ENCODE measurements around the gene SNAP29. TPM values are rescaled to one million over a fixed set of nuclear protein-coding genes. Genes with fewer than 3 reads are reported as not detected.
"Not testable (repeated sequence)": the region's sequence is repeated elsewhere in the genome, so short reads cannot be mapped to it uniquely, and the experiment has no call there.

Gene SNAP29
- total and polyA plus RNA-seq, 4 donors, result 14.8 to 27.2 (median 17.1) TPM

DNA sequence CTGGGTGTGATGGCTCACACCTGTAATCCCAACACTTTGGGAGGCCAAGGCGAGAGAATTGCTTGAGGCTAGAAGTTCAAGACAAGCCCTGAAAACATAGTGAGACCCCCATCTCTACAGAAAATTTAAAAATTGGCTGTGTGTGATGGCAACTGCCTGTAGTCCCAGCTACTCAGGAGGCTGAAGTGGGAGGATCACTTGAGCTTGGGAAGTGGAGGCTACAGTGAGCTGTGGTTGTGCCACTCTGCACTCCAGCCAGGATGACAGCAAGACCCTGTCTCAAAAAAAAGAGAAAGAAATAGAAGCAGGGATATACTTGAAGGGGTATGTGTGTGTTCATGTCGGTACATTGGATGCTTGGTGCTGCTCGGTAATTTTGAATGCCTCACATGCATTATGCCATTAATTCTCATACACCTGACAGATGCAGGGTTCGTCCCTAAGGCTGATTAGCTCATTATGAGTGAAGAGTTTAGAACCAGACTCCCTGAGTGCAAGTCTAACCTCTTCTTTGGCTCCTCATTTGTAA lies 72.4 kb downstream of the SNAP29 start:
- DNase-seq (no peak), ATAC-seq (ENCODE audit: insufficient read depth, low FRiP score) (no peak)

DNA sequence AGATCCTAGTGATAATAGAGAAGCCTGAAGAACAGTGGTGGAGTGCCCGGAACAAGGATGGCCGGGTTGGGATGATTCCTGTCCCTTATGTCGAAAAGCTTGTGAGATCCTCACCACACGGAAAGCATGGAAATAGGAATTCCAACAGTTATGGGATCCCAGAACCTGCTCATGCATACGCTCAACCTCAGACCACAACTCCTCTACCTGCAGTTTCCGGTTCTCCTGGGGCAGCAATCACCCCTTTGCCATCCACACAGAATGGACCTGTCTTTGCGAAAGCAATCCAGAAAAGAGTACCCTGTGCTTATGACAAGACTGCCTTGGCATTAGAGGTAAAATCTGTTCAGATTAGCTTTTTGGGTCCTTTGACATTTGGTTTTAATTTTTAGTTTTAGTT lies 75.1 kb downstream of the SNAP29 start:
- TF ChIP-seq, protein P1, sequence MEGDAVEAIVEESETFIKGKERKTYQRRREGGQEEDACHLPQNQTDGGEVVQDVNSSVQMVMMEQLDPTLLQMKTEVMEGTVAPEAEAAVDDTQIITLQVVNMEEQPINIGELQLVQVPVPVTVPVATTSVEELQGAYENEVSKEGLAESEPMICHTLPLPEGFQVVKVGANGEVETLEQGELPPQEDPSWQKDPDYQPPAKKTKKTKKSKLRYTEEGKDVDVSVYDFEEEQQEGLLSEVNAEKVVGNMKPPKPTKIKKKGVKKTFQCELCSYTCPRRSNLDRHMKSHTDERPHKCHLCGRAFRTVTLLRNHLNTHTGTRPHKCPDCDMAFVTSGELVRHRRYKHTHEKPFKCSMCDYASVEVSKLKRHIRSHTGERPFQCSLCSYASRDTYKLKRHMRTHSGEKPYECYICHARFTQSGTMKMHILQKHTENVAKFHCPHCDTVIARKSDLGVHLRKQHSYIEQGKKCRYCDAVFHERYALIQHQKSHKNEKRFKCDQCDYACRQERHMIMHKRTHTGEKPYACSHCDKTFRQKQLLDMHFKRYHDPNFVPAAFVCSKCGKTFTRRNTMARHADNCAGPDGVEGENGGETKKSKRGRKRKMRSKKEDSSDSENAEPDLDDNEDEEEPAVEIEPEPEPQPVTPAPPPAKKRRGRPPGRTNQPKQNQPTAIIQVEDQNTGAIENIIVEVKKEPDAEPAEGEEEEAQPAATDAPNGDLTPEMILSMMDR (IDR thresholded peaks at IDR 0.05; ENCODE audit: control extremely low read depth, extremely low read depth), result no peak
- ATAC-seq (ENCODE audit: insufficient read depth, low FRiP score) (no peak), DNase-seq (no peak)
- Histone ChIP-seq H3K27me3 (ENCODE audit: control insufficient read depth in 3 of 3, insufficient read depth in 3 of 3, low read length in 2 of 3) (no peaks in the 10 kb centered on the region), H3K4me1 (ENCODE audit: control insufficient read depth in 5 of 5, insufficient read depth in 5 of 5, low read length in 5 of 5) (peaks cover 0 to 8% (median 4%) of the 10 kb centered on the region in 5 donors), H3K9ac (ENCODE audit: insufficient read depth in 1 of 2, low read length in 2 of 2) (no peak overlapping the region), H3K36me3 (ENCODE audit: control insufficient read depth in 4 of 4, insufficient read depth in 4 of 4, low read length in 4 of 4) (peaks cover 4 to 14% (median 8%) of the 10 kb centered on the region in 4 donors), H3K9me3 (ENCODE audit: control insufficient read depth in 4 of 4, insufficient read depth in 3 of 4, low read length in 3 of 4) (no peaks in the 10 kb centered on the region), H3K4me3 (no peak overlapping the region), H3K27ac (ENCODE audit: low read depth in 1 of 2, low read length in 1 of 2) (no peak overlapping the region)
- 94 to 96% methylated on average over 7 of the region's 7 CpGs for WGBS, 2 donors

More for the DNA sequence above, 72.4 kb downstream of the SNAP29 start:
- no peaks in the 10 kb centered on the region for H3K27me3 ChIP-seq (ENCODE audit: control insufficient read depth in 3 of 3, insufficient read depth in 3 of 3, low read length in 2 of 3)
- H3K9me3 ChIP-seq (ENCODE audit: control insufficient read depth in 4 of 4, insufficient read depth in 3 of 4, low read length in 3 of 4), result no peaks in the 10 kb centered on the region
- no peak overlapping the region for H3K4me3 ChIP-seq
- TF ChIP-seq, protein P1 (IDR thresholded peaks at IDR 0.05; ENCODE audit: control extremely low read depth, extremely low read depth), result no peak
- H3K9ac ChIP-seq (ENCODE audit: insufficient read depth in 1 of 2, low read length in 2 of 2), result no peak overlapping the region
- H3K27ac ChIP-seq (ENCODE audit: low read depth in 1 of 2, low read length in 1 of 2), result no peak overlapping the region
- 89 to 96% methylated on average over 4 of the region's 4 CpGs for WGBS, 2 donors
- peaks cover 0 to 2% (median 2%) of the 10 kb centered on the region in 5 donors for H3K4me1 ChIP-seq (ENCODE audit: control insufficient read depth in 5 of 5, insufficient read depth in 5 of 5, low read length in 5 of 5)
- peaks cover 2 to 9% (median 5%) of the 10 kb centered on the region in 4 donors for H3K36me3 ChIP-seq (ENCODE audit: control insufficient read depth in 4 of 4, insufficient read depth in 4 of 4, low read length in 4 of 4)

DNA sequence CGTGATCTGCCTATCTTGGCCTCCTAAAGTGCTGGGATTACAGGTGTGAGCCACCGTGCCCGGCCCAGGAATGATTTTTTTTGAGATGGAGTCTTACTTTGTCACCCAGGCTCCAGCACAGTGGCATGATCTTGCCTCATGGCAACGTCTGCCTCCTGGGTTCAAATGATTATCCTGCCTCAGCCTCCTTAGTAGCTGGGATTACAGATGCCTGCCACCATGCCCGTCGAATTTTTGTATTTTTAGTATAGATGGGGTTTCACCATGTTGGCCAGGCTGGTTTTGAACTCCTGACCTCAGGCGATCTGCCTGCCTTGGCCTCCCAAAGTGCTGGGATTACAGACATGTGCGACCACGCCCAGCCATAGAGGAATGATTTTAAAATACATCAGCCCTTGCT lies 76.2 kb downstream of the SNAP29 start:
- not testable (repeated sequence) for ATAC-seq (ENCODE audit: insufficient read depth, low FRiP score)

DNA sequence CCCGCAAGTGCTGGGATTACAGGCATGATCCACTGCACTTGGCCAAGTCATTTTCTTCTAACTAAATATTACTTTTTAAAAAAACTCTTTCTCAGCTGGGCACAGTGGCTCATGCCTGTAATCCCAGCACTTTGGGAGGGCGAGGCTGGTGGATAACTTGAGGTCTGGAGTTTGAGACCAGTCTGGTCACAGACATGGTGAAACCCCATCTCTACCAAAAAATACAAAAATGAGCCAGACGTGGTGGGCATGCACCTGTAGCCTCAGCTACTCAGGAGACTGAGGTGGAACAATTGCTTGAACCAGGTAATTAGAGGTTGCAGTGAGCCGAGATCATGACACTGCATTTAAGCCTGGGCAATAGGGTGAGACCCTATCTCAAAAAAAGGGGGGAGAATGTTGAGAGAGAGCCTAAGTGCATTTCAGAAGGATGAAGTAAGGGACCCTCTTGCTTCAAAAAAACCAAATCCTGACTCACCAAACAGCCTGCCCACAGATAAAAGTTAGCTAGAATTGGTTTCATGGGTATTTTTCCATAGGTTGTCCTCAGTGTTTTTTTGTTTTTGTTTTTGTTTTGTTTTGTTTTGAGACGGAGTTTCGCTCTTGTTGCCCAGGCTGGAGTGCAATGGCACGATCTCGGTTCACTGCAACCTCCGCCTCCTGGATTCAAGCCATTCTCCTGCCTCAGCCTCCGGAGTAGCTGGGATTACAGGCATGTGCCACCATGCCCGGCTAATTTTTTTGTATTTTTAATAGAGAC lies 77.2 kb downstream of the SNAP29 start:
- Histone ChIP-seq H3K36me3 (ENCODE audit: control insufficient read depth in 4 of 4, insufficient read depth in 4 of 4, low read length in 4 of 4) (peaks cover 4 to 14% (median 8%) of the 10 kb centered on the region in 4 donors), H3K4me1 (ENCODE audit: control insufficient read depth in 5 of 5, insufficient read depth in 5 of 5, low read length in 5 of 5) (peaks cover 0 to 17% (median 6%) of the 10 kb centered on the region in 5 donors)
- not testable (repeated sequence) for H3K27ac ChIP-seq (ENCODE audit: low read depth in 1 of 2, low read length in 1 of 2); ATAC-seq (ENCODE audit: insufficient read depth, low FRiP score); H3K9me3 ChIP-seq (ENCODE audit: control insufficient read depth in 4 of 4, insufficient read depth in 3 of 4, low read length in 3 of 4); H3K4me3 ChIP-seq; H3K9ac ChIP-seq (ENCODE audit: insufficient read depth in 1 of 2, low read length in 2 of 2); H3K27me3 ChIP-seq (ENCODE audit: control insufficient read depth in 3 of 3, insufficient read depth in 3 of 3, low read length in 2 of 3); DNase-seq
- WGBS, 2 donors, result 82 to 92% methylated on average over 11 of the region's 11 CpGs

More for the DNA sequence above, 76.2 kb downstream of the SNAP29 start:
- DNase-seq; H3K27ac ChIP-seq (ENCODE audit: low read depth in 1 of 2, low read length in 1 of 2); H3K9ac ChIP-seq (ENCODE audit: insufficient read depth in 1 of 2, low read length in 2 of 2); H3K4me3 ChIP-seq; H3K9me3 ChIP-seq (ENCODE audit: control insufficient read depth in 4 of 4, insufficient read depth in 3 of 4, low read length in 3 of 4); H3K27me3 ChIP-seq (ENCODE audit: control insufficient read depth in 3 of 3, insufficient read depth in 3 of 3, low read length in 2 of 3): not testable (repeated sequence)
- 93 to 96% methylated on average over 9 of the region's 9 CpGs for WGBS, 2 donors
- Histone ChIP-seq H3K4me1 (ENCODE audit: control insufficient read depth in 5 of 5, insufficient read depth in 5 of 5, low read length in 5 of 5) (peaks cover 0 to 10% (median 4%) of the 10 kb centered on the region in 5 donors), H3K36me3 (ENCODE audit: control insufficient read depth in 4 of 4, insufficient read depth in 4 of 4, low read length in 4 of 4) (peaks cover 4 to 14% (median 8%) of the 10 kb centered on the region in 4 donors)

Data from lung (tissue), 12 donors.